Heart left ventricle (tissue), 13 donors: Measurements from ENCODE around the gene ZNF132.
A peak's percentile ranks its signal among the peaks of the same experiment; 100 is the strongest.

ENCODE experiments used
- CTCF ChIP-seq, 12 donors: fragments of 200-600 bp; sonication (generic) in 4 of 12; IDR thresholded peaks; one replicate each; pipeline versions ENCODE4 v1.5.0 to v1.8.0; 2018 to 2022; ENCODE audit warnings: antibody characterized with exemption in 12 of 12, mild to moderate bottlenecking in 5 of 12
- POLR2A ChIP-seq, 2 donors: fragments of 450-650 bp; IDR thresholded peaks; one replicate each; pipeline ENCODE4 v1.6.1; 2017; ENCODE audit warnings: antibody characterized with exemption in 2 of 2, mild to moderate bottlenecking in 2 of 2, moderate library complexity in 2 of 2
- donor health status: ischemic (EF 13 %, LVEDD 7.1; RV severe dilation, severe dysfunction).
- donor health status: DM: no; HTN: yes; CAD: no.
- donor health status: DM: no; HTN: no; CAD: no.
- donor health status: ischemic (EF 25% LVEDD 6.9; RV normal size, moderate dysfunction).
- donor health status: ischemic (EF 25% LVEDD 5.7; RV mildly dilated, moderate dysfunction).
- donor health status: ischemic (EF 35%, LVEDD 5.7; RV mildly dilated, moderate dysfunction).
- donor health status: nonischemic (EF 11% LVEDD 7.7; RV severe dilation, severe dysfunction).
- donor health status: DM: yes; HTN: yes; CAD: no.
- donor health status: PGD.
- donor health status: ischemic (EF 29% LVEDD 5.4; RV normal size, mild dysfunction).
- donor health status: nonischemic (EF 23%, LVEDD 6.1; RV moderate dilation, normal function).

DNA sequence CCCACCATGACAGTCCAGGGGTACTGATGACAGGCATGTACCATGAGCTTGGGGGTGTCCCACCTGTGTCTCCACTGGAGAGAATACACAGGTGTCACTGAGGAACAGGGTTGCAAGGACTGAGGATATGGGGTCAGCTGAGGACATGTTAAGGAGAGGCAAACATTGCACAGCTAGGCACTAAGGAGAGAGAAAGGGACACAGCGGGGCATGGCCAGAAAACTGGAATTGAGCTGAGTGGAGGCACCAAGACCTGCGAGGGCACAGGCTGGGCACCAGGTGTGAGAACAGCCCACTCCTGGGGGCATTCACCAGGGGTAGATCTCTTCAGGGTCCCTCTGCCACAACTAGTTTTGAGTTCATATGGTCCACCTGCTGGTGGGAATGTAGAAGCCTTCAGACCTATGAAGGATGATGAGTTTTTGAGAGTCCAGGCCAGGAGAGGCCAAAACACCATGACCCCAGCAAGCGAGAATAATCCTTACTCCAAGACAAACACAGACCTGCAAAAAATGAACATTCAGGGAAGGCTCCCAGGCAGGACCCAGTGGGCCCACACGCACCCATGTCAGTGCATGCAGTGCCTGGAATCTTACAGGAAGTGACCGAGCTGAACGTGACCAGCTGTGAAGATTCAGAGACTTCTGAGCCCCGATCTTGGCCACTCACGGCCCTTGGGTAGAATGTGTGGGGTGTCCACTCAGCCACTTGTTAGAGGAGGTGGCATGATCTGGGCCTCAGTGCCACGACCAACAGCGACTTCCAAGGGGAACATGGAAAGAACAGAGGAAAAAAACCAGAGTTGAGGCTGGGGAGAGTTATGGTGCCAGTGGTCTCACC is 32.9 kb downstream of the ZNF132 start:
- TF ChIP-seq CTCF (IDR thresholded peaks at IDR 0.05) (peak in 6 of 12 donors; percentile 11 to 28 (median 18)), POLR2A (IDR thresholded peaks at IDR 0.05) (no peak)
